Measurements from ENCODE around the gene PHLDB3. TPM values are rescaled to one million over a fixed set of nuclear protein-coding genes. Genes with fewer than 3 reads are reported as not detected.

Gene PHLDB3
- polyA plus RNA-seq, 1 donor from 2014 or later, result 5.6 TPM

DNA sequence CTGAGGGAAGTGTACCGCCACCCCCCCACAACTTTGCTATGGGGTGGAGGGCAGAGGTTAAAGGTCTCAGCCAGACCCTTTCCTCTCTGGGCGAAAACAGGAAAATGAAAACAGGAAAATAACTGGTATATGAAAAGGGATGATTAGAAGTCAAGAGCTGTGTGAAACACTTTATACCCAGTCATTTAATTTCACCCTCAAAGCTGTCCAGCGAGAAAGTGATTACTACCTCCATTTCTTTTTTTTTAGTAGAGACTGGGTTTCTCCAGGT, 575 bp upstream of the PHLDB3 start:
- H3K4me2 ChIP-seq (ENCODE audit: low read length), result no peak overlapping the region
- H2AFZ ChIP-seq (ENCODE audit: low read depth, low read length), result no peak overlapping the region
- H3K4me3 ChIP-seq (ENCODE audit: low read length), result peak overlapping the region; percentile 81
- no peaks in the 10 kb centered on the region for H3K9me2 ChIP-seq (ENCODE audit: insufficient read depth, low read length)
- no peaks in the 10 kb centered on the region for H3K9me3 ChIP-seq (ENCODE audit: low read length)
- no peak overlapping the region for H3K9ac ChIP-seq (ENCODE audit: low read length)
- no peaks in the 10 kb centered on the region for H3K36me3 ChIP-seq (ENCODE audit: insufficient read depth, low read length)
- H3K79me2 ChIP-seq (replicated peaks; ENCODE audit: insufficient read depth, low read length), result no peaks in the 10 kb centered on the region
- no peaks in the 10 kb centered on the region for H3F3A ChIP-seq (ENCODE audit: insufficient read depth, low read length, poor library complexity, severe bottlenecking)
- H3K27me3 ChIP-seq (ENCODE audit: insufficient read depth, low read depth, low read length), result peaks cover 5% of the 10 kb centered on the region
- TF ChIP-seq MXI1 (conservative IDR thresholded peaks at IDR 0.05; ENCODE audit: poor library complexity, severe bottlenecking) (no peak), REST (IDR thresholded peaks at IDR 0.05; ENCODE audit: borderline replicate concordance) (no peak), CTCF (IDR thresholded peaks at IDR 0.05; ENCODE audit: poor library complexity, severe bottlenecking) (no peak), SMC3 (conservative IDR thresholded peaks at IDR 0.05; ENCODE audit: poor library complexity) (no peak), POLR2AphosphoS5 (IDR thresholded peaks at IDR 0.05) (no peak), EP300 (conservative IDR thresholded peaks at IDR 0.05; ENCODE audit: poor library complexity, severe bottlenecking) (no peak), EZH2 (IDR thresholded peaks at IDR 0.05; ENCODE audit: borderline replicate concordance, insufficient read depth, low read length, poor library complexity, severe bottlenecking) (no peak), TAF1 (IDR thresholded peaks at IDR 0.05; ENCODE audit: low read depth) (no peak), RAD21 (conservative IDR thresholded peaks at IDR 0.05) (no peak)
- H4K20me1 ChIP-seq (ENCODE audit: insufficient read depth), result no peaks in the 10 kb centered on the region
- H3K27ac ChIP-seq (ENCODE audit: low read length), result no peak overlapping the region

GRCh38 chr19:43503501-43504425, 783 bp downstream of the PHLDB3 start:
- no peaks in the 10 kb centered on the region for H3K36me3 ChIP-seq (ENCODE audit: insufficient read depth, low read length)
- peaks cover 5% of the 10 kb centered on the region for H3K27me3 ChIP-seq (ENCODE audit: insufficient read depth, low read depth, low read length)
- no peaks in the 10 kb centered on the region for H4K20me1 ChIP-seq (ENCODE audit: insufficient read depth)
- H3K4me3 ChIP-seq (ENCODE audit: low read length), result peak overlapping the region; percentile 81
- peak; percentile 39 for TF ChIP-seq CTCF (IDR thresholded peaks at IDR 0.05; ENCODE audit: poor library complexity, severe bottlenecking)
- peak; percentile 19 for TF ChIP-seq MXI1 (conservative IDR thresholded peaks at IDR 0.05; ENCODE audit: poor library complexity, severe bottlenecking)
- peak; percentile 10 for TF ChIP-seq RAD21 (conservative IDR thresholded peaks at IDR 0.05)
- TF ChIP-seq REST (IDR thresholded peaks at IDR 0.05; ENCODE audit: borderline replicate concordance), result no peak
- no peaks in the 10 kb centered on the region for H3K79me2 ChIP-seq (replicated peaks; ENCODE audit: insufficient read depth, low read length)
- no peaks in the 10 kb centered on the region for H3K9me2 ChIP-seq (ENCODE audit: insufficient read depth, low read length)
- peak overlapping the region; percentile 56 for H2AFZ ChIP-seq (ENCODE audit: low read depth, low read length)
- no peaks in the 10 kb centered on the region for H3K9me3 ChIP-seq (ENCODE audit: low read length)
- H3K4me2 ChIP-seq (ENCODE audit: low read length), result peak overlapping the region; percentile 78
- peak overlapping the region; percentile 58 for H3K9ac ChIP-seq (ENCODE audit: low read length)
- H3F3A ChIP-seq (ENCODE audit: insufficient read depth, low read length, poor library complexity, severe bottlenecking), result no peaks in the 10 kb centered on the region
- no peak overlapping the region for H3K27ac ChIP-seq (ENCODE audit: low read length)

Data from neural cell (in vitro differentiated cells).